Progenitor cell of endocrine pancreas (in vitro differentiated cells): ENCODE data around the gene IPO4. TPM values are rescaled to one million over a fixed set of nuclear protein-coding genes. Genes with fewer than 3 reads are reported as not detected.

Experiments
- DNase-seq: peaks from one replicate; pipeline ENCODE4 v3.0.0; 2021; ENCODE audit warnings: low spot score; ENCODE audit not compliant: unreplicated experiment
- H3K27ac Mint-ChIP-seq: 2 replicates; pipeline ENCODE4 v1.8.0; 2021; ENCODE audit warnings: mild to moderate bottlenecking, moderate library complexity, mixed read lengths
- H3K27me3 Mint-ChIP-seq: 2 replicates; pipeline ENCODE4 v1.8.0; 2021; ENCODE audit warnings: mixed read lengths
- H3K36me3 Mint-ChIP-seq: 2 replicates; pipeline ENCODE4 v1.8.0; 2022; ENCODE audit warnings: mixed read lengths; ENCODE audit not compliant: insufficient read depth
- H3K4me1 Mint-ChIP-seq: 2 replicates; pipeline ENCODE4 v1.8.0; 2021; ENCODE audit warnings: low read depth, mixed read lengths
- H3K4me3 Mint-ChIP-seq: 2 replicates; pipeline ENCODE4 v1.8.0; 2021; ENCODE audit warnings: low read depth, mild to moderate bottlenecking, moderate library complexity, mixed read lengths
- H3K9me3 Mint-ChIP-seq: 2 replicates; pipeline ENCODE4 v1.8.0; 2021; ENCODE audit warnings: low read depth, mixed read lengths
- CTCF ChIP-seq: fragments of 200-600 bp; sonication (generic); IDR thresholded peaks from one replicate; pipeline ENCODE4 v1.5.0; 2021; ENCODE audit warnings: antibody characterized with exemption, mild to moderate bottlenecking; ENCODE audit not compliant: unreplicated experiment
- total RNA-seq: library from RNA; stranded (reverse); gene quantifications from 2 replicates; pipeline ENCODE4 v1.2.1, GENCODE V29; 2021

Gene IPO4
- total RNA-seq, 1 donor from 2014 or later: 54.9 TPM

GRCh38 chr14:24235804-24236688, 47.4 kb upstream of the IPO4 start:
- Mint-ChIP-seq H3K4me3 (no peak overlapping the region), H3K9me3 (no peaks in the 10 kb centered on the region), H3K4me1 (peaks cover 17% of the 10 kb centered on the region), H3K27me3 (no peaks in the 10 kb centered on the region), H3K27ac (peak overlapping the region; percentile 9), H3K36me3 (peaks cover 24% of the 10 kb centered on the region)
- TF ChIP-seq CTCF: no peak
- no peak for DNase-seq

- Mint-ChIP-seq H3K9me3 (no peaks in the 10 kb centered on the region), H3K27ac (no peak overlapping the region), H3K4me1 (peaks cover 17% of the 10 kb centered on the region), H3K27me3 (no peaks in the 10 kb centered on the region), H3K36me3 (peaks cover 21% of the 10 kb centered on the region), H3K4me3 (peak overlapping the region; percentile 98)
- no peak for TF ChIP-seq CTCF
- no peak for DNase-seq
Measured at GRCh38 chr14:24234095-24235005, 45.7 kb upstream of the IPO4 start.

- Mint-ChIP-seq H3K36me3 (peaks cover 20% of the 10 kb centered on the region), H3K4me1 (peaks cover 17% of the 10 kb centered on the region), H3K27me3 (no peaks in the 10 kb centered on the region), H3K4me3 (peak overlapping the region; percentile 98), H3K27ac (peak overlapping the region; percentile 97), H3K9me3 (no peaks in the 10 kb centered on the region)
- no peak for TF ChIP-seq CTCF
- no peak for DNase-seq
Measured at GRCh38 chr14:24233538-24233866, 44.9 kb upstream of the IPO4 start.

- Mint-ChIP-seq H3K4me1 (peaks cover 17% of the 10 kb centered on the region), H3K9me3 (no peaks in the 10 kb centered on the region), H3K4me3 (peak within 1 kb of the TSS; percentile 98), H3K27me3 (no peaks in the 10 kb centered on the region), H3K27ac (peak within 1 kb of the TSS; percentile 97), H3K36me3 (peaks cover 15% of the 10 kb centered on the region)
- no peak for TF ChIP-seq CTCF
- DNase-seq: no peak
Measured at GRCh38 chr14:24232645-24233537, 44.3 kb upstream of the IPO4 start, which contains the start of gene GMPR2. Gene GMPR2, plus strand, starts transcription at chr14:24232929. Its CDS starts 325 bp downstream, at chr14:24233254.
